GM13976 (cell line): Measurements from ENCODE around the gene DDX46.
A peak's percentile ranks its signal among the peaks of the same experiment; 100 is the strongest.

ENCODE experiments used
- DNase-seq: peaks from one replicate; pipeline ENCODE4 v3.0.0; 2012; ENCODE audit warnings: low spot score
- in situ Hi-C: fragments of 300-500 bp; cut with MboI; formaldehyde crosslinking; loops from one replicate; pipeline ENCODE4 v1.12.0; 2022; ENCODE audit warnings: low sequenced_read_pairs, mixed read lengths, inconsistent platforms; ENCODE audit not compliant: unreplicated experiment
- TF ChIP-seq, protein P1 (sequence below): IDR thresholded peaks from 2 replicates; pipeline ENCODE4 v1.5.1; 2012; ENCODE audit warnings: borderline replicate concordance, mild to moderate bottlenecking; ENCODE audit not compliant: insufficient read depth; ENCODE audit errors: extremely low read depth, missing control alignments, control extremely low read depth

The DDX46 gene

DNA sequence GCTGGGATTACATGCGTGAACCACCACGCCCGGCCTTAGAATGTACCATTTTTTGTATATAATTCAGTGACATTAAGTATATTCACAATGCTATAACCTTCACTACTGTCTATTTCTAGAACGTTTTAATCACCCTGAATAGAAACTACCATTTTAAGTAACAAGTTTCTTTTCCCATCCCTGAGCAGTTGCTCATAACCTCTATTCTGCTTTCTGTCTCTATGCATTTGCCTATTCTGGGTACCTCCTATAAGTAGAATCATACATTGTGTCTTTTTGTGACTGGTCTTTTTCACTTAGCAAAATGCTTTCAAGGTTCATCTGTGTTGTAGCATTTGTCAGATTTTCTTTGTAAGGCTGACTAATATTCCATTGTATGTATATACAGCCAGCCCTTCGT lies 39.9 kb downstream of the DDX46 start:
- TF ChIP-seq, protein P1, sequence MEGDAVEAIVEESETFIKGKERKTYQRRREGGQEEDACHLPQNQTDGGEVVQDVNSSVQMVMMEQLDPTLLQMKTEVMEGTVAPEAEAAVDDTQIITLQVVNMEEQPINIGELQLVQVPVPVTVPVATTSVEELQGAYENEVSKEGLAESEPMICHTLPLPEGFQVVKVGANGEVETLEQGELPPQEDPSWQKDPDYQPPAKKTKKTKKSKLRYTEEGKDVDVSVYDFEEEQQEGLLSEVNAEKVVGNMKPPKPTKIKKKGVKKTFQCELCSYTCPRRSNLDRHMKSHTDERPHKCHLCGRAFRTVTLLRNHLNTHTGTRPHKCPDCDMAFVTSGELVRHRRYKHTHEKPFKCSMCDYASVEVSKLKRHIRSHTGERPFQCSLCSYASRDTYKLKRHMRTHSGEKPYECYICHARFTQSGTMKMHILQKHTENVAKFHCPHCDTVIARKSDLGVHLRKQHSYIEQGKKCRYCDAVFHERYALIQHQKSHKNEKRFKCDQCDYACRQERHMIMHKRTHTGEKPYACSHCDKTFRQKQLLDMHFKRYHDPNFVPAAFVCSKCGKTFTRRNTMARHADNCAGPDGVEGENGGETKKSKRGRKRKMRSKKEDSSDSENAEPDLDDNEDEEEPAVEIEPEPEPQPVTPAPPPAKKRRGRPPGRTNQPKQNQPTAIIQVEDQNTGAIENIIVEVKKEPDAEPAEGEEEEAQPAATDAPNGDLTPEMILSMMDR = no peak
- DNase-seq = no peak
- in situ Hi-C loops = no loop called here

DNA sequence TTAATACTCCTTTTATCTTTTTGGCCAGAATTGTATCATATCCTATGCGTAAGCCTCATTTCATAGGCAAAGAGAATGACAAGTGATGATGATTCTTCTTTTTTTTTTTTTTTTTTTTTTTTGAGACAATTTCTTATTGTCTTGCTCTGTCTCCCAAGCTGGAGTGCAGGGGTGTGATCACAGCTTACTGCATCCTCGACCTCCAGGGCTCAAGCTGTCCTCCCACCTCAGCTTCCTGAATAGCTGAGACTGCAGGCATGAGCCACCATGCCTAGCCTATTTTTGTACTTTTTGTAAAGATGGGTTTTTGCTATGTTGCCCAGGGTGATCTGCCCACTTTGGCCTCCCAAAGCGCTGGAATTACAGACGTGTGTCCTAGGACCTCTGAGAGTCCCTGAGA lies 45.2 kb downstream of the DDX46 start:
- in situ Hi-C loops = no loop called here
- TF ChIP-seq, protein P1 = no peak
- no peak for DNase-seq

DNA sequence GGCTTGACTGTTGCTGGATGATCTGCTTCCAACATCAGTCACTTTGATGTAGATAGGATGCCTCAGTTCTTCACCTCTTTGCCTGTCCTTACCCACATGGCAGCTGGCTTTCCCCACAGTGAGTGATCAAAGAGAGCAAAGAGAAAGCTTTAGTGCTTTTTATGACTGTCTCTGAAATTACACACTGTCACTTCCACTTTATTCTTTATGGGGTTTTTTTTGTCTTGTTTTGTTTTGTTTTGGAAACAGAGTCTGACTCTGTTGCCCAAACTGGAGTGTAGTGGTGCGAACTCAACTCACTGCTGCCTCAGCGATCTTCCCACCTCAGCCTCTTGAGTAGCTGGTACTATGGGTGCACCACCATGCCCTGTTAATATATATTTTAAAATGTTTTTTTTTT lies 54.8 kb downstream of the DDX46 start:
- TF ChIP-seq, protein P1 = no peak
- in situ Hi-C loops = no loop called here
- DNase-seq = peak; percentile 47

DNA sequence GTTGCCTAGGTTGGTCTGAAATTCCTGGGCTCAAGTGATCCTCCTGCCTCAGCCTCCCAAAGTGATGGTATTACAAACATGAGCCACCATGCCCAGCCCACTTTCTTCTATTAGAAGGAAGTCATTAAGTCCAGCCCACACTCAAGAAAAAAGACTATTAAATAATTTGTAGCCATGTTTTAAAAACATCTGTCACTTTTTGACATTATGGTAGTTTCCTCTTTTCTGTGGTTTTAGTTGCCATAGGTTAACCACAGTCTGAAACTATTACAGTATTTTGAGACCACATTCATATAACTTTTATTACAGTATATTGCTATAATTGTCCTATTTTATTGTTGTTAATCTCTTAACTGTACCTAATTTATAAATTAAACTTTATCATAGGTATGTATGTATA lies 55.2 kb downstream of the DDX46 start:
- peak; percentile 32 for DNase-seq
- in situ Hi-C loops = no loop called here
- TF ChIP-seq, protein P1 = no peak

DNA sequence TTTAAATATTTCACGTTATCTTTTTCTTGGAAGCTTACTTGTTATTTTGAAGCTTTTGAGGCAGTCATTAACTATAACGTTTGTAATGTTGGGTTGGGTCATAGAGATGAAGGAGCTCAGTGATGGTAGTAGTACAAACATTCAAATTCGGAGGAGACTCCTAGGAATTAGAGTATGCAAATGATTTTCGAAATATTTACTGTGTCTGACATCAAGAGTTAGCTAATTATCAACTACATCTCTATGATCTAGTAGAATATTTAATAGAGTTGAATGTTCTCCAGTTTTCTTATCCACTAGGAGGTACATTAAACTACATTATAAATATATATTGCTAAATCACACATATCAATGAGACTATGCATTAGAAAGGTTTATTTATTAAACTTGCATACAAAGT lies 58.4 kb downstream of the DDX46 start:
- TF ChIP-seq, protein P1 = no peak
- in situ Hi-C loops = no loop called here
- no peak for DNase-seq

DNA sequence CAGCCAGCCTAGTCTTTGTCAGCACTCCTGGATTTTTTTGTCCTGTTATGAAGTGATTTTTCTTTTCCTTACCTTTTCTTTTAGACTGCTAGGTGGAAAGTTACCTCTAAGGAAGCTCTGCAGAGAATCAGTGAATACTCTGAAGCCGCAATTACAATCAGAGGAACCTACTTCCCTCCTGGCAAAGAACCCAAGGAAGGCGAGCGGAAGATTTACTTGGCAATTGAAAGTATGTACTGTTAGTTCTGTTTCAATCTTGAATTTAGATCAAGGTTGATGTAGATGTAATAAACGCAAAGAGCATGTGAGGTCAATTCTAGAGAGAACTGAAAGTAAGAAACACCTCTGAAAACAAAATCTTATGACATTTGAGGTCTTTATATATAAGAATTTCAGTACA lies 60.2 kb downstream of the DDX46 start:
- in situ Hi-C loops = no loop called here
- no peak for DNase-seq
- TF ChIP-seq, protein P1 = no peak
